GM12874 (cell line): ENCODE data around the gene POLR2I.

Experiments used
- TF ChIP-seq, protein P1 (sequence below): IDR thresholded peaks from 2 replicates; pipeline ENCODE4 v1.5.1; 2011; ENCODE audit warnings: low read depth, mild to moderate bottlenecking, control low read depth, low read length, moderate library complexity; ENCODE audit not compliant: insufficient read depth

Gene POLR2I

DNA sequence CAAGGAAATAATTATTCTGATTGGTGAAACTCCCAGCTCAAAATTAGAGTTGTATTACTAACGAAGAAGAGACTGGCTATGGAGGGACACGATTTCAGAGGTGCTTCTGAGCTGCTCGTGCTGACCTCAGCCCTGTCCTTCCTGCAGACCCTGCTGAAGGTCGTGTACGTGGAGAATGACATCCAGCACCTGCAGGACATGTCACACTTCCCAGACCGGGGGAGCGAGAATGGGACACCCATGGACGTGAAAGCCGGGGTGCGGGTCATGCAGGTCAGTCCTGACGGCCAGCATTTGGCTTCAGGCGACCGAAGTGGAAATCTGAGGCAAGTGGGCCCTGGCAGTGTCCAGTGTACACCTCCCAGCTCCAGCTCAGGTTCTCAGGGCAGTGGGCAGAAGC, 31.8 kb downstream of the POLR2I start:
- TF ChIP-seq, protein P1, sequence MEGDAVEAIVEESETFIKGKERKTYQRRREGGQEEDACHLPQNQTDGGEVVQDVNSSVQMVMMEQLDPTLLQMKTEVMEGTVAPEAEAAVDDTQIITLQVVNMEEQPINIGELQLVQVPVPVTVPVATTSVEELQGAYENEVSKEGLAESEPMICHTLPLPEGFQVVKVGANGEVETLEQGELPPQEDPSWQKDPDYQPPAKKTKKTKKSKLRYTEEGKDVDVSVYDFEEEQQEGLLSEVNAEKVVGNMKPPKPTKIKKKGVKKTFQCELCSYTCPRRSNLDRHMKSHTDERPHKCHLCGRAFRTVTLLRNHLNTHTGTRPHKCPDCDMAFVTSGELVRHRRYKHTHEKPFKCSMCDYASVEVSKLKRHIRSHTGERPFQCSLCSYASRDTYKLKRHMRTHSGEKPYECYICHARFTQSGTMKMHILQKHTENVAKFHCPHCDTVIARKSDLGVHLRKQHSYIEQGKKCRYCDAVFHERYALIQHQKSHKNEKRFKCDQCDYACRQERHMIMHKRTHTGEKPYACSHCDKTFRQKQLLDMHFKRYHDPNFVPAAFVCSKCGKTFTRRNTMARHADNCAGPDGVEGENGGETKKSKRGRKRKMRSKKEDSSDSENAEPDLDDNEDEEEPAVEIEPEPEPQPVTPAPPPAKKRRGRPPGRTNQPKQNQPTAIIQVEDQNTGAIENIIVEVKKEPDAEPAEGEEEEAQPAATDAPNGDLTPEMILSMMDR = no peak

DNA sequence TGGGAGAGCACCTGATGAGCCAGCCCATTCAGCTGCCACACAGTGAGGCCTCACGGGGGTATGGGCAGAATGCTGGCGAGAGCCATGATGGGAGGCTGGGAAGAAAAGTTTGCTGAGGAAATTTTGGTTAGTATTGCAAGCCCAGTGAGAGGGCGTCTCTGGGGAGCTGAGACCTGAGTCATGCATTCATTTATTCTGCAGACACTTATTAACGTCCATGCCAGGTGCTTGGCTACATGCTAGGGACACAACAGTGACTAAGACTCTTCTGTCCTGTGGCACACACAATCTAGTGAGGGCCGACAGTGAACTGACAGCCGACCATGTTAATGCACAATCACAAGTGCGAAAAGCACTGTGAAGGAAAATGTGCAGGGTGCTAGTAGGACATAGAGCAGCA, 32.8 kb downstream of the POLR2I start:
- TF ChIP-seq, protein P1 = no peak

DNA sequence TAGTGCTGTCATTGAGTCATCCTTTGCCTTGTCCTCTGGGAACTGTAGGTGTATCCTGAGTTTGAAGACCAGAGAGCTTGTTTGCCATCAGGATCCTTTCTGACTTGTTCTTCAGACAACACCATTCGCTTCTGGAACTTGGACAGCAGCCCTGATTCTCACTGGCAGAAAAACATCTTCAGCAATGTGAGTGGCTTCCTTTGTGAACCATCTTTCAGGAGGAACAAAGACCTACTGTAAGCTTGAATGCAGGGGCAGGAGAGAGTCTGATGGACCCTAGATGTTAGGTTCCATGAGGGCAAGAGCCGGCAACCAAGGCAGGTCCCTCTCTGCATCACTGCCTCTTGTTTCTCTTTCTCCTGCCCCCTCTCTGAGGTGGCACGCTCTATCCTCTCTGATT, 33.3 kb downstream of the POLR2I start:
- TF ChIP-seq, protein P1 = no peak

DNA sequence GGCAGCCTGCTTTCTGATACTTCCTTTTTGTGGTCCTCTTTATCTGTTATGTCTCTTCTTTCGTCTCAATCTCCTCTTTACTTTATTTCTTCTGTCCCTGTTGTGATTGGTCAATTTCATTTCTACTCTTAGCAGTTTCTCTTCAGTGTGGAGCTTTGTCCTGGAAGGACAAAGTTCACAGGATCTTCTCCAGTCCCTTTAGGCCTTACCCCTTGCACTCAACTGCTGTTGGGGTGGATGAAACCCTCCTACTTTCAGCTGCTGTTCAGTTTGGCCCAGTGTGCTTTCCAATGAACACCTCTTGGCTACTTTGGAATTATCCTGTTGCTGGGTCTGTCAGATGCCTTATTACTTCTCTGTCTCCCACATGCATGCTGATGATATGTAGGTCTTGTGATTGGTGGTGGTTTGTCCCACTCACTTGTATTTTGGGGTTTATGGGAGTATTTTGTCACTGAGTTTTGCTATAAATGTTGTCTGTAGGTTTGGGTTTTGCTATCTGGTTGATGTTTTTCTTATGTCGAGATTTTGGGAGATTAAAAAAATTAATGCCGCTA, 35.2 kb downstream of the POLR2I start:
- TF ChIP-seq, protein P1 = no peak

DNA sequence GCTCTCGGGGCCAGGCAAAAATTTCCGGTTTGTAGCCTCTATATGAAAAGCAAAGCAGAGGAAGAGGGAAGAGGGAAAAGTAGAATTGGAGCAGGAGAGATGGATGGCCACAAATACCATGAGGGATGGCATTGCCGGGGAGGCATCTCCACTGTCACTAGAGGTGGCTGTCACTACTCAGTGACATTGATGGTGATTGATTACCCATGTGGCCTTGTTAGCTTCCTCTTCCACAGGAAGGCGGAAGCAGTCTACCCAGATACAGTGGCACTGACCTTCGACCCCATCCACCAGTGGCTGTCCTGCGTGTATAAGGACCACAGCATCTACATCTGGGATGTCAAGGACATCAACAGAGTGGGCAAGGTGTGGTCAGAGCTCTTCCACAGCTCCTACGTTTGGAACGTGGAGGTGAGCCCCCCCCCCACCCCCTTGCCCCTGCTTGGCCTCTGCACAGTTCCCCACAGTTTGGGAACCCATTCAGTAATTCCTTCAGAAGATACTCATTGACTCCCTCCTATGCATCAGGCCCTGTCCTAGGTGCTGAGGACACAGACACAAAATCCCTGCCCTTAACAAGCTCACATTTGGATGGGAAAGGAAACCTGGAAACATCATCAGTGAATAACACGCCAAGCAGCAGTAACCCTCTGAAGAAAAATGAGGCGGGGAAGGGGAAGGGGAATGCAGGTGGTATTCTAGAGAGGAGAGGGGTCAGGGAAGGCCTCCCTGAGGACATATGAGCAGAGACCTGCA, 41.4 kb downstream of the POLR2I start:
- TF ChIP-seq, protein P1 = no peak

DNA sequence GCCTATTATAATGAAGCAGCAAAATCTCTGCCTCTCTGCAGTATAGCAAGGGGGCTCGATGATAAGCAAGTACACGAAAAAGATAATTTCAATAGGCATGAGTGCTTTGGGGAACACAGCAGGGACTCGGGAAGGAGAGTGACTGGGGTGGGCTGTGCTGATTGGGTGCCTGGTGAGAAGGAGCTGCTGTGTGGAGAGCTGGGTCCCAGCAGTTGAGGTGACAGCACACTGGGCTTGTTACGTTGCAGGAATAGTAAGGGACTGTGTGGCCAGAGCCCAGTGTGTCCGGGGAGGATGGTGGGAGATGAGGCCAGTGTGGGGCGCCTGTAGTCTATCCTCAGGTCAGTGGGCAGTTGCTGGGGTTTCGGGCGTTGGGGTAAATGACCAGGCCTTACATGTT, 42.6 kb downstream of the POLR2I start:
- TF ChIP-seq, protein P1 = no peak

DNA sequence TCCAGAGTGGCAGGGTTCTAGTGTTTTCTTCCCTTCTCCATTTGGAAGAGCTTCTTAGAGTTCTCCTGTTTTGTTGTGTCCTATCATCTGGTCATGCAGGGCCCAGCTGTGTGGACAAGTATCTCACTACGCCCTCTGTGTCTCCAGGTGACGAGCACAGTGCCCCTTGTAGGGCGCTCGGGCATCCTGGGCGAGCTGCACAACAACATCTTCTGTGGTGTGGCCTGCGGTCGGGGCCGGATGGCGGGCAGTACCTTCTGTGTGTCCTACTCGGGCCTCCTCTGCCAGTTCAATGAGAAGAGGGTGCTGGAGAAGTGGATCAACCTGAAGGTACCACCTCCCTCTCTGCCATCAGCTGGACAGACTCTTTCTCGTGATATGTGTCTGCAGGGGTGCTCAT, 47.0 kb downstream of the POLR2I start:
- TF ChIP-seq, protein P1 = no peak
